Adrenal gland (tissue), 12 donors: ENCODE measurements around the gene ZRANB3. TPM values are rescaled to one million over a fixed set of nuclear protein-coding genes. Genes with fewer than 3 reads are reported as not detected.
A peak's percentile ranks its signal among the peaks of the same experiment; 100 is the strongest.
"Not testable (repeated sequence)": the region's sequence is repeated elsewhere in the genome, so short reads cannot be mapped to it uniquely, and the experiment has no call there.

Experiments
- DNase-seq, 7 donors: peaks; one replicate each; pipeline ENCODE4 v3.0.0-alpha.2; 2019 to 2020
- H3K27ac ChIP-seq, 5 donors: fragments of 200-600 bp; sonication (generic) in 4 of 5; 1 replicate in 3 of 5; 2 replicates in 2 of 5; pipeline versions ENCODE4 v1.5.1 to v1.8.0; 2016 to 2020; ENCODE audit warnings: mild to moderate bottlenecking in 1 of 5
- H3K27me3 ChIP-seq: fragments of 200-600 bp; 2 replicates; pipeline ENCODE4 v1.8.0; 2021
- H3K36me3 ChIP-seq, 2 donors: fragments of 200-600 bp; replicated peaks in 1 of 2; 1 replicate in 1 of 2; 2 replicates in 1 of 2; pipeline versions ENCODE4 v1.5.1 to v1.8.0; 2018 to 2022
- H3K4me1 ChIP-seq, 2 donors: fragments of 200-600 bp; replicated peaks in 1 of 2; 1 replicate in 1 of 2; 2 replicates in 1 of 2; pipeline versions ENCODE4 v1.5.1 to v1.8.0; 2018 to 2021
- H3K4me3 ChIP-seq, 4 donors: fragments of 200-600 bp; sonication (generic) in 3 of 4; one replicate each; pipeline ENCODE4 v1.5.1; 2016 to 2018
- H3K9me3 ChIP-seq, 3 donors: fragments of 200-600 bp; sonication (generic) in 1 of 3; replicated peaks in 1 of 3; 1 replicate in 2 of 3; 2 replicates in 1 of 3; pipeline versions ENCODE4 v1.5.1 to v1.8.0; 2016 to 2021
- POLR2A ChIP-seq, 2 donors: fragments of 450-650 bp; IDR thresholded peaks; one replicate each; pipeline ENCODE4 v1.6.1; 2017; ENCODE audit warnings: antibody characterized with exemption in 2 of 2, mild to moderate bottlenecking in 2 of 2, moderate library complexity in 1 of 2
- WGBS, 4 donors: extraction: QIAGEN DNeasy Blood & Tissue Kit in 2 of 4; methylation state at CpG; one replicate each; pipeline versions ENCODE4 v1.1.5 to v1.1.7; 2013 to 2017; 5-methylcytosine and 5-hydroxymethylcytosine counted together
- intact Hi-C, 2 donors: fragments of 100-400 bp; cut with DNase I; formaldehyde crosslinking; loops; one replicate each; pipeline versions ENCODE4 v1.14.1 to v1.15.0; 2022 to 2023
- polyA plus RNA-seq, 3 donors: library from polyadenylated mRNA; stranded (reverse); fragments of 200-250 nt in 2 of 3; fragments of 350-450 nt in 1 of 3; fragmentation: Illumina TruSeq in 1 of 3; extraction: RNeasy Lipid Tissue Mini Kit (QIAGEN cat#74804) in 1 of 3; gene quantifications; one replicate each; pipeline ENCODE4 v1.2.3, GENCODE V29; 2013 to 2014
- total RNA-seq, 9 donors: library from RNA; depleted of rRNA in 4 of 9; stranded (reverse); fragments of >200 nt in 4 of 9; fragments of 120-200 nt in 1 of 9; fragmentation: NEBNext Ultra II Directional in 1 of 9; extraction: Animal tissue kit (Norgen Biotek cat#: 25700) in 1 of 9; gene quantifications; one replicate each; pipeline versions ENCODE4 v1.1.0 to v1.2.4, GENCODE V29; 2013 to 2023
- TF ChIP-seq, protein P1 (sequence below), 6 experiments: fragments of 450-650 bp in 4 of 6; fragments of 200-600 bp in 2 of 6; sonication (generic) in 1 of 6; IDR thresholded peaks; 1 replicate in 5 of 6; 2 replicates in 1 of 6; pipeline versions ENCODE4 v1.5.1 to v1.8.0; 2016 to 2021; ENCODE audit warnings: antibody characterized with exemption in 6 of 6, mild to moderate bottlenecking in 2 of 6, moderate library complexity in 1 of 6
- donor health status: healthy with polysubstance abuse.
- donor health status: Bipolar disorder and iron deficiency.
- donor health status: DM: yes; HTN: yes; CAD: no.
- donor health status: DM: no; HTN: no; CAD: no.
- donor health status: DM: no; HTN: no; CAD: no.
- donor health status: DM: yes; HTN: yes; CAD: no.

The ZRANB3 gene
- total and polyA plus RNA-seq, 12 donors = 1.0 to 16.8 (median 9.0) TPM

DNA sequence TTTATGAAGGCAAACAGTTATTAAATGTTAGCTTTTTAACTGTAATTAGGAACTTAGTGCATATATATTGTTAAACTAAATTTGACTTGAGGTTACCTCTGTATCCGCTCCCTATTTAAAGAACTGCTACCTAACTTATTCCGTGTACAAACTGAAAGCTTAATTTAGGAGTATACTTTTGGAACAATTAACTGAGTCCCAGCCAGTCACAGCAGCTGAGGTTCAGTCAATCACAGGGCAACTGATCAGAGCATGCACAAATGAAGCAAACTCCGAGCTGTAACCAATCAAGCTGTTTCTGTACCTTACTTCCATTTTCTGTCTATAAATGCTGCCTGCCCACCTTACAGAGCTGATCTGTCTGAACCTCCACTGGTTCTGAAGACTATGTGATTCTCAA, 417.7 kb downstream of the ZRANB3 start:
- TF ChIP-seq POLR2A (IDR thresholded peaks at IDR 0.05) = no peak
- TF ChIP-seq, protein P1, sequence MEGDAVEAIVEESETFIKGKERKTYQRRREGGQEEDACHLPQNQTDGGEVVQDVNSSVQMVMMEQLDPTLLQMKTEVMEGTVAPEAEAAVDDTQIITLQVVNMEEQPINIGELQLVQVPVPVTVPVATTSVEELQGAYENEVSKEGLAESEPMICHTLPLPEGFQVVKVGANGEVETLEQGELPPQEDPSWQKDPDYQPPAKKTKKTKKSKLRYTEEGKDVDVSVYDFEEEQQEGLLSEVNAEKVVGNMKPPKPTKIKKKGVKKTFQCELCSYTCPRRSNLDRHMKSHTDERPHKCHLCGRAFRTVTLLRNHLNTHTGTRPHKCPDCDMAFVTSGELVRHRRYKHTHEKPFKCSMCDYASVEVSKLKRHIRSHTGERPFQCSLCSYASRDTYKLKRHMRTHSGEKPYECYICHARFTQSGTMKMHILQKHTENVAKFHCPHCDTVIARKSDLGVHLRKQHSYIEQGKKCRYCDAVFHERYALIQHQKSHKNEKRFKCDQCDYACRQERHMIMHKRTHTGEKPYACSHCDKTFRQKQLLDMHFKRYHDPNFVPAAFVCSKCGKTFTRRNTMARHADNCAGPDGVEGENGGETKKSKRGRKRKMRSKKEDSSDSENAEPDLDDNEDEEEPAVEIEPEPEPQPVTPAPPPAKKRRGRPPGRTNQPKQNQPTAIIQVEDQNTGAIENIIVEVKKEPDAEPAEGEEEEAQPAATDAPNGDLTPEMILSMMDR (IDR thresholded peaks at IDR 0.05) = no peak
- WGBS, 4 donors = 96 to 97% (median 97%) methylated on average over 3 of the region's 3 CpGs

DNA sequence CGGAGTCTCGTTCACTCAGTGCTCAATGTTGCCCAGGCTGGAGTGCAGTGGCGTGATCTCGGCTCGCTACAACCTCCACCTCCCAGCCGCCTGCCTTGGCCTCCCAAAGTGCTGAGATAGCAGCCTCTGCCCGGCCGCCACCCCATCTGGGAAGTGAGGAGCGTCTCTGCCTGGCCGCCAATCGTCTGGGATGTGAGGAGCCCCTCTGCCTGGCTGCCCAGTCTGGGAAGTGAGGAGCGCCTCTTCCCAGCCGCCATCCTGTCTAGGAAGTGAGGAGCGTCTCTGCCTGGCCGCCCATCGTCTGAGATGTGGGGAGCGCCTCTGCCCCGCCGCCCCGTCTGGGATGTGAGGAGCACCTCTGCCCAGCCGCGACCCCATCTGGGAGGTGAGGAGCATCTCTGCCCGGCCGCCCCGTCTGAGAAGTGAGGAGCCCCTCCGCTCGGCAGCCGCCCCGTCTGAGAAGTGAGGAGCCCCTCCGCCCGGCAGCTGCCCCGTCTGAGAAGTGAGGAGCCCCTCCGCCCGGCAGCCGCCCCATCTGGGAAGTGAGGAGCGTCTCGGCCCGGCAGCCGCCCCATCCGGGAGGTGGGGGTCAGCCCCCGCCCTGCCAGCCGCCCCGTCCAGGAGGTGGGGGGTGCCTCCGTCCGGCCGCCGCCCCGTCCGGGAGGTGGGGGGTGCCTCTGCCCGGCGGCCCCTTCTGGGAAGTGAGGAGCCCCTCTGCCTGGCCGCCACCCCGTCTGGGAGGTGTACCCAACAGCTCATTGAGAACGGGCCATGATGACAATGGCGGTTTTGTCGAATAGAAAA, 425.3 kb downstream of the ZRANB3 start:
- intact Hi-C loops, H3K4me1 ChIP-seq, H3K36me3 ChIP-seq, H3K27me3 ChIP-seq, DNase-seq, H3K9me3 ChIP-seq, H3K4me3 ChIP-seq, H3K27ac ChIP-seq: not testable (repeated sequence)
- WGBS, 4 donors = 97 to 98% (median 97%) methylated on average over 5 to 47 of the region's 56 CpGs

More for the DNA sequence above, 417.7 kb downstream of the ZRANB3 start:
- Histone ChIP-seq H3K27ac (no peak overlapping the region), H3K9me3 (no peaks in the 10 kb centered on the region), H3K27me3 (no peaks in the 10 kb centered on the region), H3K36me3 (no peaks in the 10 kb centered on the region), H3K4me1 (no peaks in the 10 kb centered on the region), H3K4me3 (no peak overlapping the region)
- intact Hi-C loops = no loop called here
- DNase-seq = no peak

DNA sequence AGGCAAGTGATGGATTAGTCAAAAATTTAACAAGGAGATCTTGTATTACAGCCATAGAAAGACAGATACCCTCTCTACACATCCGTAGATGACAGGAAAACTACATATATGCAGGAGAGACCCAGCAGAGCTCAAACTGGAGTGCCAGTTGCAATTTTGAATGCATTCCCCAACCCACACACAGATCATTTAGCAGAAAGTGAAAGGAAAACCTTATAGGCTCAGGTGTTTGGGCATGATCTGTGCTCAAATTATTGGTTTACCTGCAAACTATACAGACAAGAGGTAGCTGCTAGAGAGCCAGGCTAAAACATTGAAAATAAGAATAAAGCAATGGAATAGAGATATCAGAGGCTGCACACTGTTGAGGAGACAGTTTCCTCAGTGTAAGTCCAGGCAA, 427.2 kb downstream of the ZRANB3 start:
- TF ChIP-seq POLR2A (IDR thresholded peaks at IDR 0.05) = no peak
- TF ChIP-seq, protein P1 (IDR thresholded peaks at IDR 0.05) = no peak
- no peak overlapping the region for H3K27ac ChIP-seq
- H3K9me3 ChIP-seq = no peaks in the 10 kb centered on the region
- H3K4me3 ChIP-seq = no peak overlapping the region
- intact Hi-C loops = no loop called here
- no peak for DNase-seq
- no peaks in the 10 kb centered on the region for H3K36me3 ChIP-seq
- WGBS, 4 donors = 60 to 100% (median 100%) methylated on average over 1 of the region's 1 CpG
- no peaks in the 10 kb centered on the region for H3K27me3 ChIP-seq
- H3K4me1 ChIP-seq = no peaks in the 10 kb centered on the region

DNA sequence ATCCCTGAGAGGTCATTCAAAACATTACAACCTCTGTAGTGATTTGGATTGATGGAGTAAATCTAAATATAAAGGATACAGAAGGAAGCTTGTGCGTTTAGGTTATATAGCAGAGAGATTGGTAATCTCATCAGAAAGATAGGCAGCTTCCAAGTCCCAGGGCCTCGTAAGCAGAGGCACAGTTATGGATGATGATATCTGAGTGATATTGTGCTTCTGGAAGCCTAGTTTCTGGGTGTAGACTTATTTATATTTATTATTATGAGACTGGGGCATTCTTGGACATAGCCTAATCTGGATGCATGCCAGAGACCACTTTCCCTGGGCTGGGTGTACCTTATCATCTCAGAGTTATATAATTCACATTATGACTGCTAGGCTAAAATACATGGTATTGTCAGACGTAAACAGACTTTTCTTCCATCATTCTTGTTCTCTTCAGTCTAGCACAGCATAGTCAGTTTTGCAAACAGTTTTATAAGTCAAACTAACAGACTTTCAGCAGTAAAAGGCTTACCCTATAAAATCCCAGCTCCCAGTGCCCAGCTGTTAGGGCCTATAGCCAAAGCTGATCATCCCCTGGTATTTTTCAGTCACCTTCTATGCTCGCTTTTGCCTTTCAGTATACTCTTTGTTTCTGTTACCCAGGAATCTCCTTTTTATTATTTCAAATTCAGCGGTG, 431.1 kb downstream of the ZRANB3 start:
- H3K36me3 ChIP-seq = no peaks in the 10 kb centered on the region

More for the DNA sequence above, 431.1 kb downstream of the ZRANB3 start:
- H3K27me3 ChIP-seq = no peaks in the 10 kb centered on the region
- 62 to 78% (median 69%) methylated on average over 5 of the region's 5 CpGs for WGBS, 4 donors
- intact Hi-C loops = no loop called here
- TF ChIP-seq, protein P1 (IDR thresholded peaks at IDR 0.05) = no peak
- no peak for TF ChIP-seq POLR2A (IDR thresholded peaks at IDR 0.05)
- H3K27ac ChIP-seq = peak overlapping the region in 1 of 5 donors; percentile 19
- no peaks in the 10 kb centered on the region for H3K9me3 ChIP-seq
- H3K4me1 ChIP-seq = no peaks in the 10 kb centered on the region
- DNase-seq = no peak
- H3K4me3 ChIP-seq = peak overlapping the region in 1 of 4 donors; percentile 7
